Keratinocyte (primary cell): Measurements from ENCODE around the gene PIGL. TPM values are rescaled to one million over a fixed set of nuclear protein-coding genes. Genes with fewer than 3 reads are reported as not detected.

Experiments used
- DNase-seq: peaks from one replicate; pipeline ENCODE4 v3.0.0-alpha.2; 2011; ENCODE audit warnings: low read depth, missing footprints, low spot score
- FAIRE-seq: peaks from 2 replicates; lab custom pipeline; 2011; peaks lifted over from hg19 to GRCh38; lab: Jason Lieb, UNC
- H2AFZ ChIP-seq: 2 replicates; pipeline ENCODE4 v1.6.0; 2012; ENCODE audit warnings: low read length, control low read depth, inconsistent platforms; ENCODE audit not compliant: control insufficient read depth
- H3K27ac ChIP-seq: 2 replicates; pipeline ENCODE4 v1.5.1; 2011; ENCODE audit warnings: low read length; ENCODE audit not compliant: control insufficient read depth, insufficient read depth
- H3K27me3 ChIP-seq: 3 replicates; pipeline ENCODE4 v1.6.0; 2011; ENCODE audit warnings: low read length; ENCODE audit not compliant: control insufficient read depth, insufficient read depth; ENCODE audit errors: extremely low read depth
- H3K36me3 ChIP-seq, 2 experiments: 2 replicates in 1 of 2; 3 replicates in 1 of 2; pipeline ENCODE4 v1.5.1; 2011; ENCODE audit warnings: low read length in 2 of 2, mild to moderate bottlenecking in 1 of 2; ENCODE audit not compliant: control insufficient read depth in 2 of 2, insufficient read depth in 2 of 2; ENCODE audit errors: extremely low read depth in 1 of 2
- H3K4me1 ChIP-seq: 3 replicates; pipeline ENCODE4 v1.5.1; 2011; ENCODE audit warnings: low read length; ENCODE audit not compliant: control insufficient read depth, insufficient read depth; ENCODE audit errors: extremely low read depth
- H3K4me2 ChIP-seq: 3 replicates; pipeline ENCODE4 v1.6.0; 2011; ENCODE audit warnings: low read depth, low read length; ENCODE audit not compliant: control insufficient read depth, insufficient read depth; ENCODE audit errors: extremely low read depth
- H3K4me3 ChIP-seq, 3 experiments: fragments of 200-600 bp in 1 of 3; sonication (generic) in 1 of 3; 2 replicates in 2 of 3; 3 replicates in 1 of 3; pipeline ENCODE4 v1.5.1; 2011 to 2016; ENCODE audit warnings: low read length in 3 of 3, mild to moderate bottlenecking in 3 of 3, control low read depth in 2 of 3, inconsistent platforms in 1 of 3, low read depth in 1 of 3, mixed read lengths in 1 of 3, mixed run types in 1 of 3, moderate library complexity in 1 of 3; ENCODE audit not compliant: control insufficient read depth in 2 of 3, insufficient read depth in 2 of 3; ENCODE audit errors: extremely low read depth in 1 of 3
- H3K79me2 ChIP-seq: 2 replicates; pipeline ENCODE4 v1.6.0; 2012; ENCODE audit warnings: low read length; ENCODE audit not compliant: control insufficient read depth, insufficient read depth
- H3K9ac ChIP-seq: 3 replicates; pipeline ENCODE4 v1.6.0; 2011; ENCODE audit warnings: low read length; ENCODE audit not compliant: control insufficient read depth, insufficient read depth; ENCODE audit errors: extremely low read depth
- H3K9me1 ChIP-seq: 3 replicates; pipeline ENCODE4 v1.6.0; 2011; ENCODE audit warnings: low read length; ENCODE audit not compliant: control insufficient read depth, insufficient read depth; ENCODE audit errors: extremely low read depth
- H3K9me3 ChIP-seq: 2 replicates; pipeline ENCODE4 v1.5.1; 2012; ENCODE audit warnings: low read depth, low read length; ENCODE audit not compliant: control insufficient read depth
- H4K20me1 ChIP-seq: 3 replicates; pipeline ENCODE4 v1.6.0; 2011; ENCODE audit warnings: low read length; ENCODE audit not compliant: control insufficient read depth, insufficient read depth; ENCODE audit errors: extremely low read depth
- CTCF ChIP-seq, 3 experiments: IDR thresholded peaks in 1 of 3; conservative IDR thresholded peaks in 1 of 3; optimal IDR thresholded peaks in 1 of 3; 2 replicates in 2 of 3; 3 replicates in 1 of 3; pipeline versions ENCODE3 to v1.5.1; 2011; ENCODE audit warnings: low read length in 3 of 3, mild to moderate bottlenecking in 3 of 3, moderate library complexity in 2 of 3, control low read depth in 1 of 3, inconsistent platforms in 1 of 3; ENCODE audit not compliant: insufficient read depth in 2 of 3; ENCODE audit errors: extremely low read depth in 1 of 3
- EZH2 ChIP-seq: IDR thresholded peaks from one replicate; pipeline ENCODE4 v1.6.1; 2012; ENCODE audit warnings: inconsistent platforms, mild to moderate bottlenecking, low read length, moderate library complexity
- dilution Hi-C: fragments of 300-500 bp; cut with MboI; formaldehyde crosslinking; loops from one replicate; pipeline ENCODE4 v1.7.0; 2020; ENCODE audit warnings: low sequenced_read_pairs; ENCODE audit not compliant: extremely low pct_ligation_motif_present
- polyA plus RNA-seq, 5 experiments: library from polyadenylated mRNA; depleted of rRNA in 3 of 5; stranded (reverse) in 3 of 5; stranded (forward) in 1 of 5; unstranded in 1 of 5; fragments of >200 nt; gene quantifications; 1 replicate in 1 of 5; 2 replicates in 3 of 5; 3 replicates in 1 of 5; pipeline versions ENCODE4 v1.2.1 to v1.2.3, GENCODE V29; 2011 to 2012; ENCODE audit warnings: missing spikeins in 2 of 5, low read depth in 1 of 5, low replicate concordance in 1 of 5

PIGL gene
- polyA plus RNA-seq, 1 donor (not counting 4 experiments of a cell fraction or from before 2014, with no cell fraction given) = 21.5 TPM

- Histone ChIP-seq H4K20me1 (no peaks in the 10 kb centered on the region), H3K27ac (no peak overlapping the region), H3K4me1 (no peaks in the 10 kb centered on the region), H3K9me1 (no peaks in the 10 kb centered on the region), H3K79me2 (no peaks in the 10 kb centered on the region), H3K36me3 (no peaks in the 10 kb centered on the region), H3K9me3 (no peaks in the 10 kb centered on the region), H2AFZ (no peak overlapping the region), H3K27me3 (no peaks in the 10 kb centered on the region), H3K4me3 (no peak overlapping the region), H3K4me2 (no peak overlapping the region), H3K9ac (no peak overlapping the region)
- DNase-seq = no peak
- FAIRE-seq = peak; percentile 73
- dilution Hi-C loops = no loop called here
- TF ChIP-seq EZH2 (no peak), CTCF (optimal IDR thresholded peaks at IDR 0.05 in 1 of 3, IDR thresholded peaks at IDR 0.05 in 1 of 3, conservative IDR thresholded peaks at IDR 0.05 in 1 of 3; ENCODE audit: extremely low read depth in 1 of 3, insufficient read depth in 2 of 3, low read length in 3 of 3) (peak; percentile 84 to 95 (median 86))
These were observed 146.9 kb downstream of the PIGL start for GRCh38 chr17:16363749-16364536.

- FAIRE-seq = no peak
- H2AFZ ChIP-seq = no peak overlapping the region
These were observed 147.6 kb downstream of the PIGL start for GRCh38 chr17:16364625-16365024.

More at GRCh38 chr17:16364625-16365024, 147.6 kb downstream of the PIGL start:
- H3K4me1 ChIP-seq = no peaks in the 10 kb centered on the region
- TF ChIP-seq EZH2 = no peak
- TF ChIP-seq CTCF (optimal IDR thresholded peaks at IDR 0.05 in 1 of 3, IDR thresholded peaks at IDR 0.05 in 1 of 3, conservative IDR thresholded peaks at IDR 0.05 in 1 of 3; ENCODE audit: extremely low read depth in 1 of 3, insufficient read depth in 2 of 3, low read length in 3 of 3) = no peak
- no peaks in the 10 kb centered on the region for H3K36me3 ChIP-seq
- no peak for DNase-seq
- no peaks in the 10 kb centered on the region for H3K9me3 ChIP-seq
- H3K9ac ChIP-seq = no peak overlapping the region
- no peak overlapping the region for H3K4me3 ChIP-seq
- H4K20me1 ChIP-seq = no peaks in the 10 kb centered on the region
- no peak overlapping the region for H3K27ac ChIP-seq
- H3K4me2 ChIP-seq = no peak overlapping the region
- dilution Hi-C loops = no loop called here
- H3K9me1 ChIP-seq = no peaks in the 10 kb centered on the region
- no peaks in the 10 kb centered on the region for H3K27me3 ChIP-seq
- no peaks in the 10 kb centered on the region for H3K79me2 ChIP-seq
